HCT116 (cell line): ENCODE data around the gene LCN15. TPM values are rescaled to one million over a fixed set of nuclear protein-coding genes. Genes with fewer than 3 reads are reported as not detected.

Experiments
- ATAC-seq: fragments of 200-7000 bp; cut with Tn5 transposase; 2 replicates; pipeline ENCODE4 v1.9.1; 2020; ENCODE audit warnings: mild to moderate bottlenecking, moderate library complexity
- BruUV-seq: library from RNA; stranded (reverse); fragments of 400-500 nt; replicated peaks from 2 replicates; lab custom pipeline; 2021; lab: Mats Ljungman, UMichigan
- CTCF ChIA-PET: fragments of 300-600 bp; sonication (Branson Sonifier 250); formaldehyde crosslinking; loops from one replicate; lab custom pipeline; 2021; ENCODE audit warnings: antibody characterized with exemption; lab: Charles Lee
- POLR2A ChIA-PET: fragments of 300-600, 350-600 bp; sonication (Branson Sonifier 250); formaldehyde crosslinking; loops from one replicate; lab custom pipeline; 2021; ENCODE audit warnings: antibody characterized with exemption; lab: Charles Lee
- RAD21 ChIA-PET, 2 experiments: fragments of 300-600 bp; sonication (Branson Sonifier 250); formaldehyde crosslinking; loops; one replicate each; lab custom pipeline; 2023; ENCODE audit warnings: low total read pairs in 2 of 2; ENCODE audit not compliant: uncharacterized antibody in 2 of 2, unreplicated experiment in 2 of 2, low non-redundant PET in 1 of 2; lab: Charles Lee
- DNase-seq: peaks from one replicate; pipeline ENCODE4 v3.0.0-alpha.2; 2010; ENCODE audit warnings: low read depth, low spot score
- H2AFZ ChIP-seq: fragments of 200-600 bp; shearing (Covaris generic), sonication (generic); 2 replicates; pipeline ENCODE4 v1.6.1; 2017; ENCODE audit warnings: low read depth, mixed run types, mixed read lengths, antibody characterized with exemption, low read length; ENCODE audit not compliant: poor library complexity, severe bottlenecking
- H3K27ac ChIP-seq: 2 replicates; pipeline ENCODE4 v1.5.1; 2012; ENCODE audit warnings: low read depth, low read length
- H3K27me3 ChIP-seq: fragments of 200-600 bp; sonication (generic); 2 replicates; pipeline ENCODE4 v1.6.1; 2016; ENCODE audit warnings: mixed run types, low read length, mixed read lengths; ENCODE audit not compliant: insufficient read depth
- H3K36me3 ChIP-seq, 2 experiments: fragments of 200-500 bp in 1 of 2; fragments of 200-600 bp in 1 of 2; sonication (Bioruptor generic) in 1 of 2; sonication (generic) in 1 of 2; 2 replicates each; pipeline versions ENCODE4 v1.5.1 to v1.6.1; 2014 to 2016; ENCODE audit warnings: low read length in 2 of 2, inconsistent platforms in 1 of 2, mixed read lengths in 1 of 2, mixed run types in 1 of 2; ENCODE audit not compliant: insufficient read depth in 2 of 2, control insufficient read depth in 1 of 2
- H3K4me1 ChIP-seq, 2 experiments: fragments of 200-600 bp in 1 of 2; sonication (generic) in 1 of 2; 2 replicates each; pipeline versions ENCODE4 v1.5.1 to v1.6.1; 2012 to 2017; ENCODE audit warnings: low read length in 2 of 2, inconsistent platforms in 1 of 2, mild to moderate bottlenecking in 1 of 2, mixed read lengths in 1 of 2, mixed run types in 1 of 2, moderate library complexity in 1 of 2; ENCODE audit not compliant: insufficient read depth in 2 of 2, control insufficient read depth in 1 of 2
- H3K4me2 ChIP-seq: fragments of 200-600 bp; sonication (generic); 2 replicates; pipeline ENCODE4 v1.6.1; 2017; ENCODE audit warnings: mixed run types, low read length, mixed read lengths
- H3K4me3 ChIP-seq, 2 experiments: fragments of 200-600 bp in 1 of 2; sonication (generic) in 1 of 2; replicated peaks in 1 of 2; 2 replicates each; pipeline ENCODE4 v1.5.1; 2011 to 2016; ENCODE audit warnings: low read length in 2 of 2, control low read depth in 1 of 2, low read depth in 1 of 2, mild to moderate bottlenecking in 1 of 2, mixed read lengths in 1 of 2, mixed run types in 1 of 2
- H3K79me2 ChIP-seq: fragments of 200-600 bp; sonication (generic); 2 replicates; pipeline ENCODE4 v1.6.1; 2017; ENCODE audit warnings: mild to moderate bottlenecking, mixed run types, low read length, moderate library complexity, mixed read lengths; ENCODE audit not compliant: insufficient read depth
- H3K9ac ChIP-seq: fragments of 200-600 bp; sonication (generic); 2 replicates; pipeline ENCODE4 v1.6.1; 2016; ENCODE audit warnings: low read length, mixed read lengths
- H3K9me2 ChIP-seq: fragments of 200-600 bp; sonication (generic), shearing (Covaris generic); 2 replicates; pipeline ENCODE4 v1.6.1; 2017; ENCODE audit warnings: mixed run types, mild to moderate bottlenecking, moderate library complexity; ENCODE audit not compliant: insufficient read depth
- H3K9me3 ChIP-seq, 2 experiments: fragments of 200-500 bp in 1 of 2; fragments of 200-600 bp in 1 of 2; sonication (Bioruptor generic) in 1 of 2; sonication (generic) in 1 of 2; 2 replicates each; pipeline ENCODE4 v1.6.1; 2014 to 2017; ENCODE audit warnings: low read length in 2 of 2, mixed read lengths in 2 of 2, inconsistent platforms in 1 of 2, low read depth in 1 of 2, mild to moderate bottlenecking in 1 of 2, mixed run types in 1 of 2, moderate library complexity in 1 of 2; ENCODE audit not compliant: control insufficient read depth in 1 of 2, insufficient read depth in 1 of 2
- H4K20me1 ChIP-seq: fragments of 200-600 bp; sonication (generic), shearing (Covaris generic); 2 replicates; pipeline ENCODE4 v1.6.1; 2017; ENCODE audit warnings: mixed run types, mild to moderate bottlenecking, moderate library complexity; ENCODE audit not compliant: insufficient read depth
- CBX3 ChIP-seq: IDR thresholded peaks from 2 replicates; pipeline ENCODE4 v1.6.1; 2012; ENCODE audit warnings: low read depth
- CEBPB ChIP-seq: IDR thresholded peaks from 2 replicates; pipeline ENCODE4 v1.6.1; 2012; ENCODE audit warnings: low read depth
- EGR1 ChIP-seq: IDR thresholded peaks from 2 replicates; pipeline ENCODE4 v1.6.1; 2012; ENCODE audit warnings: low read depth
- EZH2phosphoT487 ChIP-seq: fragments of 200-600 bp; IDR thresholded peaks from 2 replicates; pipeline ENCODE4 v1.6.1; 2018; ENCODE audit warnings: antibody characterized with exemption, borderline replicate concordance
- FOSL1 ChIP-seq: IDR thresholded peaks from 2 replicates; pipeline ENCODE4 v1.6.1; 2012; ENCODE audit warnings: low read depth
- TCF7L2 ChIP-seq: IDR thresholded peaks from 2 replicates; pipeline ENCODE4 v1.7.0; 2011; ENCODE audit warnings: borderline replicate concordance, inconsistent platforms; ENCODE audit not compliant: insufficient read depth, insufficient read length; ENCODE audit errors: extremely low read depth
- intact Hi-C: fragments of 100-400 bp; cut with micrococcal nuclease; formaldehyde crosslinking; loops from 2 replicates; pipeline ENCODE4 v1.10.0; 2022
- total RNA-seq: library from RNA; stranded (reverse); gene quantifications from one replicate; pipeline ENCODE4 v1.2.1, GENCODE V29; 2021; ENCODE audit not compliant: unreplicated experiment
- TF ChIP-seq, protein P1 (sequence below): IDR thresholded peaks from 2 replicates; pipeline ENCODE4 v1.6.1; 2012
- TF ChIP-seq, protein P2 (sequence below), 3 experiments: fragments of 200-600 bp in 1 of 3; sonication (generic) in 1 of 3; IDR thresholded peaks in 2 of 3; conservative IDR thresholded peaks in 1 of 3; 2 replicates each; pipeline ENCODE4 v1.5.1; 2012 to 2017; ENCODE audit warnings: low read depth in 2 of 3, low read length in 2 of 3, antibody characterized with exemption in 1 of 3, borderline replicate concordance in 1 of 3, control low read depth in 1 of 3, mild to moderate bottlenecking in 1 of 3, mixed read lengths in 1 of 3, mixed run types in 1 of 3, moderate library complexity in 1 of 3; ENCODE audit not compliant: insufficient read depth in 1 of 3

LCN15 gene
- total RNA-seq, 1 experiment from 2014 or later = 0.76 TPM

- Histone ChIP-seq H3K9me2 (no peaks in the 10 kb centered on the region), H3K4me3 (no peak overlapping the region), H3K79me2 (no peaks in the 10 kb centered on the region), H3K27ac (no peak overlapping the region), H4K20me1 (no peaks in the 10 kb centered on the region), H2AFZ (no peak overlapping the region), H3K36me3 (no peaks in the 10 kb centered on the region), H3K9ac (no peak overlapping the region), H3K27me3 (no peaks in the 10 kb centered on the region), H3K4me2 (no peak overlapping the region), H3K4me1 (peaks cover 0 to 5% of the 10 kb centered on the region in 2 experiments; a peak in 1 of 4 replicates), H3K9me3 (peaks cover 6 to 16% of the 10 kb centered on the region in 2 experiments; a peak in 2 of 4 replicates)
- intact Hi-C loops = no loop called here
- ChIA-PET POLR2A (no interaction called here), RAD21 (no interaction called here), CTCF (no interaction called here)
- DNase-seq = no peak
- BruUV-seq = no TSS peak
- TF ChIP-seq CBX3 (no peak), EGR1 (no peak), CEBPB (no peak), TCF7L2 (no peak), EZH2phosphoT487 (no peak), FOSL1 (no peak)
- no peak for ATAC-seq
These were observed 7.6 kb upstream of the LCN15 start for GRCh38 chr9:136771907-136772415.

DNA sequence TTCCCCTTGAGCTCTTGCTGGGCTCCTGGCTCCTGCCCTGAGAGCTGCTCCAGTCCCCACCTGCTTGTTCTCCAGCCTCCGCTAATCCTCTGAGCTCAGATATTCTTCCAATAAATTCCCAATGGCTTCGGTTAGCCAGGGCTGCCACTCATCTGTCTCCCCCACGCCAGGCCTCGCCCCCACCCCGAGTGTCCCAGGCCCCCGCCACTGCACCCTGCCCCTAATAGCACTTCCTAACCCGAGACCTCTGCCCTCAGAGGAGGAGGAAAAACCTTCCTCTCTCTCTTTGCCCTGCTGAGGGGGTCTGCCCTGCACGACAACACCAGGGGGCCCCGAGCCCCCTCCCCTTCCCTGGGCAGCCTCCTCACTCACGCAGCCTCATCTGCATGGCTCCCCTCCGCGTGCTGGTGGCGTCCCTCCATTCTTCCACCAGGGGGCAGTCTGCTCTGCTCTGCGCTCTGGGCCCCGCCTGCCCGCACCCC, 5.4 kb upstream of the LCN15 start:
- H3K9ac ChIP-seq = no peak overlapping the region
- DNase-seq (no peak), ATAC-seq (peak; percentile 85)
- intact Hi-C loops = no loop called here
- H3K4me3 ChIP-seq = no peak overlapping the region
- no peak overlapping the region for H3K27ac ChIP-seq
- CTCF ChIA-PET = interaction anchor here (0.7 to 1.7 kb wide), 3 partner anchors 9 to 21 kb away, joined by 3 to 6 read pairs (median 5); partner anchors contain the start of gene TMEM141
- RAD21 ChIA-PET = no interaction called here
- no peaks in the 10 kb centered on the region for H3K9me2 ChIP-seq
- no peaks in the 10 kb centered on the region for H3K79me2 ChIP-seq
- peaks cover 0 to 8% of the 10 kb centered on the region in 2 experiments; a peak in 1 of 4 replicates for H3K4me1 ChIP-seq
- POLR2A ChIA-PET = no interaction called here
- TF ChIP-seq, protein P1, sequence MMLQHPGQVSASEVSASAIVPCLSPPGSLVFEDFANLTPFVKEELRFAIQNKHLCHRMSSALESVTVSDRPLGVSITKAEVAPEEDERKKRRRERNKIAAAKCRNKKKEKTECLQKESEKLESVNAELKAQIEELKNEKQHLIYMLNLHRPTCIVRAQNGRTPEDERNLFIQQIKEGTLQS = no peak
- TF ChIP-seq, protein P2, sequence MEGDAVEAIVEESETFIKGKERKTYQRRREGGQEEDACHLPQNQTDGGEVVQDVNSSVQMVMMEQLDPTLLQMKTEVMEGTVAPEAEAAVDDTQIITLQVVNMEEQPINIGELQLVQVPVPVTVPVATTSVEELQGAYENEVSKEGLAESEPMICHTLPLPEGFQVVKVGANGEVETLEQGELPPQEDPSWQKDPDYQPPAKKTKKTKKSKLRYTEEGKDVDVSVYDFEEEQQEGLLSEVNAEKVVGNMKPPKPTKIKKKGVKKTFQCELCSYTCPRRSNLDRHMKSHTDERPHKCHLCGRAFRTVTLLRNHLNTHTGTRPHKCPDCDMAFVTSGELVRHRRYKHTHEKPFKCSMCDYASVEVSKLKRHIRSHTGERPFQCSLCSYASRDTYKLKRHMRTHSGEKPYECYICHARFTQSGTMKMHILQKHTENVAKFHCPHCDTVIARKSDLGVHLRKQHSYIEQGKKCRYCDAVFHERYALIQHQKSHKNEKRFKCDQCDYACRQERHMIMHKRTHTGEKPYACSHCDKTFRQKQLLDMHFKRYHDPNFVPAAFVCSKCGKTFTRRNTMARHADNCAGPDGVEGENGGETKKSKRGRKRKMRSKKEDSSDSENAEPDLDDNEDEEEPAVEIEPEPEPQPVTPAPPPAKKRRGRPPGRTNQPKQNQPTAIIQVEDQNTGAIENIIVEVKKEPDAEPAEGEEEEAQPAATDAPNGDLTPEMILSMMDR (IDR thresholded peaks at IDR 0.05 in 2 of 3, conservative IDR thresholded peaks at IDR 0.05 in 1 of 3; ENCODE audit: borderline replicate concordance in 1 of 3, insufficient read depth in 1 of 3, low read depth in 2 of 3, low read length in 2 of 3) = peak; percentile 26 to 70 (median 49); a peak in 4 of 6 replicates
- no TSS peak for BruUV-seq
- no peaks in the 10 kb centered on the region for H3K36me3 ChIP-seq
- no peaks in the 10 kb centered on the region for H3K27me3 ChIP-seq
- H2AFZ ChIP-seq = no peak overlapping the region
- H3K9me3 ChIP-seq = peaks cover 6 to 16% of the 10 kb centered on the region in 2 experiments; a peak in 2 of 4 replicates
- H4K20me1 ChIP-seq = no peaks in the 10 kb centered on the region
- peak overlapping the region; percentile 51 for H3K4me2 ChIP-seq
